ENCODE data around the gene POLN. TPM values are rescaled to one million over a fixed set of nuclear protein-coding genes. Genes with fewer than 3 reads are reported as not detected.

Gene POLN
- total RNA-seq, 4 donors from 2014 or later, result 4.7 to 7.3 (median 5.1) TPM

DNA sequence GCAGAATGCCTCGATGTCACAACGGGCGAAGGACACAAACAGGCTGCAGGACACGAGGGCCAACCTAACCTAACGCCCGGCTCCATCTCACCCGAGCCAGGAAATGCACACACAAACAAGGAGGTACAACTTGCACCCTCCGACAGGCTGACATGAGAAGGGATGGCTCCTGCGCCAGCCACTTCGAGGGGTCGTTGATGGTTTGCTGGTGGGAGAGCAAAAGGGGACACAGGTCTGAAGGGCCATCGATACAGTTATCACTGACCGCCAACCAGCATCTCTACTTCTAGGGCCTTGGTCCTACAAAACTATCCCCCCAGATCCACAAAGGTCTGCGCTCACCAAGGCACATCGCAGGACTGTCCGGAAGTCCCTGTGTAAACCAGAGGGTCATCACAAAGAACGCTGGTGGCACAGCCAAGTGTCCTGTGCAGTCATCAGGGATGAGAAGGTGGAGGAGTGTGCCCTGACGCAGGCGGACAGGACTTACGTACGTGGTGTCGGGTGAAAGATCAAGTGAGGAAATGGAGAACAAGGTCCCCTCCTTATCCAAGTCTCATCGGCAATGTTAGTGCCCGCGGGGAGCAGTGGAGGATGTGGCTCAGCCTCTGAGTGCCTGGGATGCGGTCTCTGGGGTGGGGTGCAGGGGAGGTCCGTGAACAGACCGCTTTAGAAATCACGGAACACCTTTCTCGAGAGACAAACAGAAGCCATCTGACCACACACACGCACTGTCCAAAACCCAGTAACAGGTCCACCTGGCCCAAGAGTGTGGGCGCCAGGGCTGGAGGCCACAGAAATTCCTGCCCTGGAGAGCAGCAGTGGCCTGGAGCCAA, 13.0 kb upstream of the POLN start:
- DNase-seq (ENCODE audit: low spot score) (peak; percentile 20), ATAC-seq (ENCODE audit: low FRiP score) (no peak)
- TF ChIP-seq, protein P1, sequence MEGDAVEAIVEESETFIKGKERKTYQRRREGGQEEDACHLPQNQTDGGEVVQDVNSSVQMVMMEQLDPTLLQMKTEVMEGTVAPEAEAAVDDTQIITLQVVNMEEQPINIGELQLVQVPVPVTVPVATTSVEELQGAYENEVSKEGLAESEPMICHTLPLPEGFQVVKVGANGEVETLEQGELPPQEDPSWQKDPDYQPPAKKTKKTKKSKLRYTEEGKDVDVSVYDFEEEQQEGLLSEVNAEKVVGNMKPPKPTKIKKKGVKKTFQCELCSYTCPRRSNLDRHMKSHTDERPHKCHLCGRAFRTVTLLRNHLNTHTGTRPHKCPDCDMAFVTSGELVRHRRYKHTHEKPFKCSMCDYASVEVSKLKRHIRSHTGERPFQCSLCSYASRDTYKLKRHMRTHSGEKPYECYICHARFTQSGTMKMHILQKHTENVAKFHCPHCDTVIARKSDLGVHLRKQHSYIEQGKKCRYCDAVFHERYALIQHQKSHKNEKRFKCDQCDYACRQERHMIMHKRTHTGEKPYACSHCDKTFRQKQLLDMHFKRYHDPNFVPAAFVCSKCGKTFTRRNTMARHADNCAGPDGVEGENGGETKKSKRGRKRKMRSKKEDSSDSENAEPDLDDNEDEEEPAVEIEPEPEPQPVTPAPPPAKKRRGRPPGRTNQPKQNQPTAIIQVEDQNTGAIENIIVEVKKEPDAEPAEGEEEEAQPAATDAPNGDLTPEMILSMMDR (IDR thresholded peaks at IDR 0.05), result no peak

DNA sequence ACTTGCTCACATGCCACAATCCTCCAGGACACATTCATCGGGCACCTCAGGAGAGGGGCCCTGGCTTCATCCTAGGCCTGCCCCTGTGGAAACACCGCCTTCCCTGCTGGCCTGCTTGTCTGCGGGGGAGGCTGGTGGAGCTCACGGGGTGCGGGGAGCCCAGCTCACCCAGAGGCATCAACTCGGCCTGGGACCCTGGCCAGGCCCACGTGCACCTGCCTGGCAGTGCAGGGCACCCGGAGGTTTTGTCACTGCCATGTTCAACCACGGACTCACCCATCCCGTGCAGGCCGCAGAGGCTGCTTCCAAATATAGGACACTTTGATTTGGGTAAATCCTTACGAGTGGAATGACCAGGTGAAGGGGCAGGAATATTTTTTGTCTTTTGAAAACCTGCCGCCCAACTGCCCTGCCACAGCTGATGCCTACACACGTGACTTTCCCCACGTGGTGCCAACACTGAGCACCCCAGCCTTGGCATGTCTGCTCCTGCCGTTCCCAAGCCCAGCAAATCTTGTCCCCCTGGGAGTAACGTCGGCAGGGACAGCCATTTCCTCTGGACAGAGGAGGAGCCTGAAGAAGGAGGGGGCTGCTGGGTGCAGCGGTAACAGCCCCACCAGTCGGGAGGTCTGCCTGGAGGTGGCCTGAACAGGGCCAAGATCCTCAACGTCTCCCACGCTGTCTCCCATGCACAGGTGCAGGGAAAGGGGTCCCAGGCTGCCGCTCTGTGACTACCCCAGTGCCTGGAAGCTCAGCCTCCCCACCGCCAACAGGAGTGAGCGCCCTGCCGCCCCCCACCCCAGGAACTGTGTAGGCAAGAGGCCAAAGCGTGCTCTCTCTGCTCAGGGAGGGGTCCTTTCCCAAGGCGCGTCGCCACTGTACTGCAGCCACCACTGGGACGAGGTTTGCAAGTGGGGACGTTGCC, 11.5 kb upstream of the POLN start:
- ATAC-seq (ENCODE audit: low FRiP score) (no peak), DNase-seq (ENCODE audit: low spot score) (no peak)
- TF ChIP-seq, protein P1 (IDR thresholded peaks at IDR 0.05), result no peak

DNA sequence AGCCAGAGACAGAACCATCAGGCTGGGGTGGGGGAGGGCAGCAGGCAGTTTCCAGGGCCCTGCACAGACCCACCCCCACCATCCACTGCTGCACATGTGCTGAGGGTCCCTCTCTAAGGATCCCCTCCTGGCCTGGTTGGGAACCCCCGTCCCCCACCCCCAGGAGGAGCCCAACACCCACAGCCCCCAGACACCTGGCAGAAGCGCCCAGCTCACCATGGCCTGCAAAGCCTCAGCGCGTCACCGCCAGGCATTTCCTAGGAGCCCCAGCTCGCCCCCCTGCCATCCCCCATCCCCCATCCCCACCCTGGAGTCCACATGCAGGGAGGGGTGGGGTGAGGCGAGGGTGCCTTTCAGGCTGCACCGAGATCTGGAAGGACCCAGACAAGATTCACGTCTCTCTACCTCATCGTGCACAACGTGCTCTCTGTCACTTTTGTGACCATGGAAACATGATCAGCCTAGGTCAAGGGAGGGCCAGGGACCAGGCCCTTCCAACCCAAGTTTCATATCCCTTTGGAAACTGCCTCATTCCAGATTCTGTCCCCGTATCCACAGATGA, 10.7 kb upstream of the POLN start:
- ATAC-seq (ENCODE audit: low FRiP score) (no peak), DNase-seq (ENCODE audit: low spot score) (no peak)
- TF ChIP-seq, protein P1 (IDR thresholded peaks at IDR 0.05), result no peak

DNA sequence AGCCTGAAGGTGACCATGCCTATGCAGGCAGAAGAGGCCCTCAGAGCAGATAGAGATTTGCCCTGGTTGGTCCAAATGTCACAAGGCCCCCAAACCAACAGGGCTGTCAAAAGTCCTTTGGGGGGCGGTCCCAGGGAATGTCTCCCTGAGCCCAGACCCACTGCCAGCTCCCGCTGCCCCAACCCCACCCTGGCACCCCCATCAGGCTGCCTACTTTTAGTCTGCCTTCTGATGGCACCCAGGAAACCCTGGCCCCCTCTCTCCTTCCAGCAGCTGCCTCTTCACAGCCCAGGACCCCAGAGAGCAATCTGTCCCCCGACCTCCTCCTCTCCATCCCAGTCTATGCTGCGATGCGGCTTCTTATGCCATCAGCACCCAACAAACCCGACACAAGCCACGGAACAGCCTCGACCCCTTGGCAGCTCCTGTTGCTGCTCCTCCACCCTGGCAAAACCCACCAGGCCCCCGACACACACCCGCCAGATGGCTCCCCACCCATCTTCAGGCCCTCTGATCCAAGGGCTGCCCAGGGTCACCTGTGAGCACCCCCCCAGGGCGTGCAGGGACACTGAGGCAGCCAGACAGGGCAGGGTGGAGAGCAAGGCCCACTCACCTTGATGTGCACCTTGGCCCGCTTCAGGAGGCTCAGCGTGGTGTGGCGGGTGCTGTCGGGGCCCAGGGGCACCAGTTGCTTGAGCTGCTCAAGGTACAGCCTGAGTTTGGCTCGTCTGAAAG, 10.0 kb upstream of the POLN start:
- DNase-seq (ENCODE audit: low spot score) (no peak), ATAC-seq (ENCODE audit: low FRiP score) (no peak)

DNA sequence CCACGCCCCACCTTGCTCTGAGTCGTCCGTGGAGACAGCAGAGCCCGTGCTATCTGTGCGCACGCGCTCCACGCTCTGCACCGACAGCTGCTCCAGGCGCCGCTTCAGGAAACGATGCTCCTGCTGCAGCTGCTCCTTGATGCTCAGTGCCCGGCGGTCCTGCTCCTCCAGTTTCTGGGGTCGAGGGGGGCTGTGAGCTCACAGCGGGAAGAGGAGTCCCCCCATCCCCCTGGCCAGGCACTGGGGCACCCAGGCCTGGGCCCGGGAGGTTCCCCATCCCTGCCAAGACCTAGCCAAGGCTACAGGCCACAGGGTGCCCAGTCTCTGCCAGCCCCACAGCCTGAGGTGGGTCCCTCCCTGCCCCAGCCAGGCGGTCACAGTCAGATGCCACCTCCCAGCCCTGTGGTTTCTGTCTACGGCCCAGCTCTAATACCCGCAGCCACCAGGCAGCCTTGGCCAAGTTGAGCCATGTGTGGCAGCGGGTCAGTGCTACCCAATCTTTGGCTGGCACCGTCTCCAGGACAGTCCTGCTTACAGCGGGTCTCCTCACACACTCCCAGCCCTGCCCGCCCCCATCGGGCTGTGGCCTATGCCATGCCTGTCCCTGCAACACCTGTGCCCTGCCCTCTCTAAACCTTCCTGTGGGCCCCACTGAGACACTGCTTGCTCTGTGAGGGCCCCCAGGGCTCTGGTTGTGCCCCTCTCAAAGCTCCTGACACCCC, 9.3 kb upstream of the POLN start:
- no peak for DNase-seq (ENCODE audit: low spot score)
- TF ChIP-seq, protein P1 (IDR thresholded peaks at IDR 0.05), result no peak
- no peak for ATAC-seq (ENCODE audit: low FRiP score)

More for the DNA sequence above, 10.0 kb upstream of the POLN start:
- TF ChIP-seq, protein P1 (IDR thresholded peaks at IDR 0.05), result no peak
